Stimulated activated naive CD8-positive, alpha-beta T cell treated with anti-CD3 and anti-CD28 coated beads, Interleukin-15, Interleukin-2, amounts not matched to agents 100 U/mL and 50 U/mL, for 24 hours (primary cell): ENCODE data around the gene RABGAP1L.

Experiments
- ATAC-seq: fragments of 150-1000 bp; cut with Tn5 transposase; one replicate; pipeline ENCODE4 v1.10.0; 2021
- DNase-seq: peaks from one replicate; pipeline ENCODE4 v3.0.0; 2021

Gene RABGAP1L

GRCh38 chr1:174719194-174719593 is 559.9 kb downstream of the RABGAP1L start:
- ATAC-seq: no peak
- no peak for DNase-seq

- ATAC-seq (no peak), DNase-seq (no peak)
Observed at GRCh38 chr1:174720618-174721017, 561.3 kb downstream of the RABGAP1L start.

- ATAC-seq (no peak), DNase-seq (no peak)
Observed at GRCh38 chr1:174721246-174721645, 561.9 kb downstream of the RABGAP1L start.

- DNase-seq: no peak
- ATAC-seq: no peak
Observed at GRCh38 chr1:174723816-174724215, 564.5 kb downstream of the RABGAP1L start.

GRCh38 chr1:174724219-174724618 is 564.9 kb downstream of the RABGAP1L start:
- DNase-seq (no peak), ATAC-seq (no peak)

GRCh38 chr1:174726167-174726879 is 567.0 kb downstream of the RABGAP1L start:
- DNase-seq (no peak), ATAC-seq (no peak)

GRCh38 chr1:174726880-174727585 is 567.7 kb downstream of the RABGAP1L start:
- DNase-seq (no peak), ATAC-seq (no peak)

GRCh38 chr1:174734270-174734669 is 575.0 kb downstream of the RABGAP1L start:
- ATAC-seq: no peak

GRCh38 chr1:174736831-174737230 is 577.5 kb downstream of the RABGAP1L start:
- no peak for DNase-seq
- no peak for ATAC-seq

More at GRCh38 chr1:174734270-174734669, 575.0 kb downstream of the RABGAP1L start:
- no peak for DNase-seq

- no peak for ATAC-seq
- no peak for DNase-seq
Observed at GRCh38 chr1:174740249-174740968, 581.1 kb downstream of the RABGAP1L start.

- DNase-seq (no peak), ATAC-seq (no peak)
Observed at GRCh38 chr1:174742805-174743653, 583.7 kb downstream of the RABGAP1L start.

- DNase-seq (no peak), ATAC-seq (no peak)
Observed at GRCh38 chr1:174743654-174744561, 584.6 kb downstream of the RABGAP1L start.

GRCh38 chr1:174744886-174745285 is 585.6 kb downstream of the RABGAP1L start:
- no peak for ATAC-seq
- no peak for DNase-seq

- DNase-seq (no peak), ATAC-seq (no peak)
Observed at GRCh38 chr1:174746024-174746808, 586.9 kb downstream of the RABGAP1L start.

- DNase-seq: no peak
- no peak for ATAC-seq
Observed at GRCh38 chr1:174747613-174748012, 588.3 kb downstream of the RABGAP1L start.

- DNase-seq (no peak), ATAC-seq (no peak)
Observed at GRCh38 chr1:174748586-174748985, 589.3 kb downstream of the RABGAP1L start.

GRCh38 chr1:174753131-174753530 is 593.8 kb downstream of the RABGAP1L start:
- DNase-seq: no peak

GRCh38 chr1:174761335-174761734 is 602.0 kb downstream of the RABGAP1L start:
- ATAC-seq: no peak
- DNase-seq: no peak

More at GRCh38 chr1:174753131-174753530, 593.8 kb downstream of the RABGAP1L start:
- ATAC-seq: no peak

GRCh38 chr1:174761901-174762585 is 602.7 kb downstream of the RABGAP1L start:
- ATAC-seq (no peak), DNase-seq (no peak)

- no peak for DNase-seq
- no peak for ATAC-seq
Observed at GRCh38 chr1:174764191-174764590, 604.9 kb downstream of the RABGAP1L start.
